Activated T-helper 9 cell treated with anti-CD3 and anti-CD28 coated beads, Interleukin-2, amount 50 U/mL, for 16 hours (primary cell): Measurements from ENCODE around the gene TLL1.

ENCODE experiments used
- DNase-seq: peaks from one replicate; pipeline ENCODE4 v3.0.0-alpha.2; 2020; ENCODE audit warnings: low read depth

TLL1 gene

GRCh38 chr4:165971933-165972332 lies 98.9 kb downstream of the TLL1 start:
- DNase-seq, result no peak

- DNase-seq, result no peak
Measured at GRCh38 chr4:165972747-165973146, 99.7 kb downstream of the TLL1 start.

- DNase-seq, result no peak
Measured at GRCh38 chr4:165982934-165983333, 109.9 kb downstream of the TLL1 start.

- DNase-seq, result no peak
Measured at GRCh38 chr4:165986956-165987698, 114.1 kb downstream of the TLL1 start.

- no peak for DNase-seq
Measured at GRCh38 chr4:165991325-165992180, 118.5 kb downstream of the TLL1 start.

- DNase-seq, result no peak
Measured at GRCh38 chr4:165992283-165992682, 119.2 kb downstream of the TLL1 start.

- DNase-seq, result no peak
Measured at GRCh38 chr4:165994701-165995100, 121.7 kb downstream of the TLL1 start.

GRCh38 chr4:166003811-166004210 lies 130.8 kb downstream of the TLL1 start:
- DNase-seq, result no peak

- DNase-seq, result no peak
Measured at GRCh38 chr4:166006217-166006616, 133.2 kb downstream of the TLL1 start.

GRCh38 chr4:166008510-166008909 lies 135.5 kb downstream of the TLL1 start:
- DNase-seq, result no peak

GRCh38 chr4:166012129-166013030 lies 139.3 kb downstream of the TLL1 start:
- DNase-seq, result no peak

GRCh38 chr4:166014411-166014810 lies 141.4 kb downstream of the TLL1 start:
- no peak for DNase-seq

- DNase-seq, result no peak
Measured at GRCh38 chr4:166017804-166018203, 144.8 kb downstream of the TLL1 start.

GRCh38 chr4:166019441-166020220 lies 146.6 kb downstream of the TLL1 start:
- no peak for DNase-seq

GRCh38 chr4:166021617-166022016 lies 148.6 kb downstream of the TLL1 start:
- DNase-seq, result no peak

GRCh38 chr4:166034965-166035364 lies 161.9 kb downstream of the TLL1 start:
- no peak for DNase-seq

GRCh38 chr4:166039822-166040221 lies 166.8 kb downstream of the TLL1 start:
- no peak for DNase-seq

- DNase-seq, result no peak
Measured at GRCh38 chr4:166042510-166043055, 169.5 kb downstream of the TLL1 start.

- no peak for DNase-seq
Measured at GRCh38 chr4:166043801-166044200, 170.8 kb downstream of the TLL1 start.

- DNase-seq, result no peak
Measured at GRCh38 chr4:166044871-166045270, 171.8 kb downstream of the TLL1 start.

- no peak for DNase-seq
Measured at GRCh38 chr4:166045457-166045856, 172.4 kb downstream of the TLL1 start.
